ENCODE data around the gene GPT2. TPM values are rescaled to one million over a fixed set of nuclear protein-coding genes. Genes with fewer than 3 reads are reported as not detected.

GPT2 gene
- total RNA-seq, 8 experiments from 2014 or later: 4.8 to 67.0 (median 24.6) TPM

DNA sequence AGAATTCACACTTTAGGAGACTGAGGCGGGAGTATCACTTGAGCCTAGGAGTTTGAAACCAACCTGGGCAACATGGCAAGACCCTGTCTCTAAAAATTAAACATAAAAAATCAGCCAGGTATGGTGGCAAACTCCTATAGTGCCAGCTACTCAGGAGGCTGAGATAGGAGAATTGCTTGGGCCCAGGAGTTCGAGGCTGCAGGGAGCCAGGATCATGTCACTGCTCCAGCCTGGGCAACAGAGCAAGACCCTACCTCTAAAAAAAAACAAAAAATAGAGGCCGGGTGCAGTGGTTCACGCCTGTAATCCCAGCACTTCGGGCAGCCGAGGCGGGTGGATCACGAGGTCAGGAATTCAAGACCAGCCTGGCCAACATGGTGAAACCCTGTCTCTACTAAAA is 8.9 kb upstream of the GPT2 start:
- H3K4me1 ChIP-seq (replicated peaks in 1 of 2): no peaks in the 10 kb centered on the region
- in situ Hi-C loops (cut with MboI; ENCODE audit: low pct_unique_long_range_greater_than_20kb in 2 of 9, low sequenced_read_pairs in 9 of 9, unreplicated experiment in 9 of 9): no loop called here
- ATAC-seq (replicated peaks in 6 of 8): no peak
- no peak overlapping the region for H3K4me3 ChIP-seq
- WGBS, 10 experiments: 65 to 100% (median 83%) methylated on average over 1 to 8 of the region's 8 CpGs; no CpG with 5 or more reads in 4 of the 10 experiments
- H3K27ac ChIP-seq: no peak overlapping the region

DNA sequence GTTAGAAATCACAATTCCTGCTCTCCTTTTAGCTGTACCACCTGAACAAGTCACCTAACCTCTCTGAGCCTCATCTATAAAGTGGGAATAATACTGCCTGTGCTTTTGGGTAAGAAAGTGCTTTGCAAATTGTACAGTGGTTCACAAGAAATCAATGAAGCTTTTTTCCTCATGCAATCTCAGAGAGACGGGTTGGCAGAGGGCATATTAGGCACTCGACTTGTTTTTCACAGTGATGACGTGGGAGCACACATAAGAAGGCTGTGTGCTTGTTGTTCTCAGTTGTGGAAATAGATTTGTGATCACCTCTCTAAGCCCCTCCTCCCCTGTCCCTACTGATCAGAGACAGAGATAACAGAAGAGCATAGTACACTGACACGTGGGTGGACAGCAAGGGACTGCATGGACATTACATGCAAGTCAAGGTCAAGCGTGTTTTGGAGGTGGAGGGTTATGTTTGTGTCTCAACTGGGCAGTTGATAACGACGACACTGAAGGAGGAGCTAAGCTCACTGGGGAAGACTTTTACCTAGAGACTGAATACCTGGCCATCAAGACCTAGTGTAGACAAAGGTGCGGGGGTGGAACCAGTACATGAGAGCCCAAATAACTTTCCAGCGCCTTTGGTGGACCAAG is 1.7 kb upstream of the GPT2 start:
- H3K4me1 ChIP-seq (replicated peaks in 1 of 2): peaks cover 30 to 32% of the 10 kb centered on the region in 2 donors
- in situ Hi-C loops (cut with MboI; ENCODE audit: low pct_unique_long_range_greater_than_20kb in 2 of 9, low sequenced_read_pairs in 9 of 9, unreplicated experiment in 9 of 9): no loop called here
- no peak for ATAC-seq (replicated peaks in 6 of 8)
- H3K4me3 ChIP-seq: no peak overlapping the region
- WGBS, 10 experiments: 38 to 100% (median 82%) methylated on average over 1 to 6 of the region's 9 CpGs
- no peak overlapping the region for H3K27ac ChIP-seq

DNA sequence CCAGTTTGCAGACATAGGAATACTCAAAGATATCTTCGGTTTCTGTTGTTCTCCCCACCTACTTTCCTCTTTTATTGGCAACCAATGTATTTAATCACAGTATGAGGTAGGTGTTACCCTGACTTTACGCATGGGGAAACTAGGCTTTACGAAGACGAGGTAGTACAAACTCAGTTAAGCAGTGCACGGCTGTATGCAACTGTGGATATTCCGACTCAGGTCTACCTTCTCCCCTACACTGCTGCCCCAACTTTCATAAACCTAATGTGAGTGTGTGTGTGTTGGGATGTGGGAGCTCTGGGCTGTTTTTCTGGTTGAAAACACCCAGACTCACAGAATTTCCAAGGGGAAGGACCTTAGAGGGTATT is 1.2 kb upstream of the GPT2 start:
- H3K4me1 ChIP-seq (replicated peaks in 1 of 2): peaks cover 30 to 36% of the 10 kb centered on the region in 2 donors
- 84 to 100% (median 95%) methylated on average over 1 to 5 of the region's 6 CpGs; no CpG with 5 or more reads in 6 of the 10 experiments for WGBS, 10 experiments
- no peak overlapping the region for H3K4me3 ChIP-seq
- in situ Hi-C loops (cut with MboI; ENCODE audit: low pct_unique_long_range_greater_than_20kb in 2 of 9, low sequenced_read_pairs in 9 of 9, unreplicated experiment in 9 of 9): no loop called here
- ATAC-seq (replicated peaks in 6 of 8): no peak
- peak overlapping the region; percentile 89 to 97 for H3K27ac ChIP-seq

DNA sequence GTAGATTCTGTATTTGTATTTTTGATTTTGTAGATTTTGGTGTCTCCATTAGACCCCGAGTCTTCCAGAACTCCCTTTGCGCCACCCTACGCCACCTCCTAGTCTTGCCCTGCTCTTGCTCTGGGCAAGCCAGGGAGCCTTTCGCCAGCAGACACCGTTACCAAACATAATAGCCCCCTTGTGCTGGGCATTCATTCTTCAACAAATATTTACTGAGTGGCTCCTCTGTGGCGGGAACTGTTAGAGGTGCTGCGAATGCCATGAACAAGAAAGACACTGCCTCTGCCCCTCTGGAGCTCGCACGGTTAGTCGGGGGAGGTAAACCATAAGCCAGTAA is 841 bp upstream of the GPT2 start:
- WGBS, 10 experiments: 34 to 67% (median 47%) methylated on average over 2 to 9 of the region's 10 CpGs; no CpG with 5 or more reads in 3 of the 10 experiments
- in situ Hi-C loops (cut with MboI; ENCODE audit: low pct_unique_long_range_greater_than_20kb in 2 of 9, low sequenced_read_pairs in 9 of 9, unreplicated experiment in 9 of 9): no loop called here
- Histone ChIP-seq H3K27ac (peak overlapping the region; percentile 89 to 97), H3K4me1 (replicated peaks in 1 of 2) (peaks cover 30 to 36% of the 10 kb centered on the region in 2 donors), H3K4me3 (peak overlapping the region; percentile 64 to 93 (median 70))
- ATAC-seq (replicated peaks in 6 of 8): peak in 1 of 8 experiments; percentile 0

GRCh38 chr16:46884513-46885293 is 541 bp downstream of the GPT2 start:
- peak in 3 of 8 experiments; percentile 0 to 3 (median 2) for ATAC-seq (replicated peaks in 6 of 8)
- in situ Hi-C loops (cut with MboI; ENCODE audit: low pct_unique_long_range_greater_than_20kb in 2 of 9, low sequenced_read_pairs in 9 of 9, unreplicated experiment in 9 of 9): no loop called here
- H3K4me1 ChIP-seq (replicated peaks in 1 of 2): peaks cover 30 to 41% of the 10 kb centered on the region in 2 donors
- peak overlapping the region; percentile 64 to 93 (median 70) for H3K4me3 ChIP-seq
- 0 to 4% (median 1%) methylated on average over 9 to 30 of the region's 72 CpGs; no CpG with 5 or more reads in 7 of the 10 experiments for WGBS, 10 experiments
- H3K27ac ChIP-seq: peak overlapping the region; percentile 70 to 97

DNA sequence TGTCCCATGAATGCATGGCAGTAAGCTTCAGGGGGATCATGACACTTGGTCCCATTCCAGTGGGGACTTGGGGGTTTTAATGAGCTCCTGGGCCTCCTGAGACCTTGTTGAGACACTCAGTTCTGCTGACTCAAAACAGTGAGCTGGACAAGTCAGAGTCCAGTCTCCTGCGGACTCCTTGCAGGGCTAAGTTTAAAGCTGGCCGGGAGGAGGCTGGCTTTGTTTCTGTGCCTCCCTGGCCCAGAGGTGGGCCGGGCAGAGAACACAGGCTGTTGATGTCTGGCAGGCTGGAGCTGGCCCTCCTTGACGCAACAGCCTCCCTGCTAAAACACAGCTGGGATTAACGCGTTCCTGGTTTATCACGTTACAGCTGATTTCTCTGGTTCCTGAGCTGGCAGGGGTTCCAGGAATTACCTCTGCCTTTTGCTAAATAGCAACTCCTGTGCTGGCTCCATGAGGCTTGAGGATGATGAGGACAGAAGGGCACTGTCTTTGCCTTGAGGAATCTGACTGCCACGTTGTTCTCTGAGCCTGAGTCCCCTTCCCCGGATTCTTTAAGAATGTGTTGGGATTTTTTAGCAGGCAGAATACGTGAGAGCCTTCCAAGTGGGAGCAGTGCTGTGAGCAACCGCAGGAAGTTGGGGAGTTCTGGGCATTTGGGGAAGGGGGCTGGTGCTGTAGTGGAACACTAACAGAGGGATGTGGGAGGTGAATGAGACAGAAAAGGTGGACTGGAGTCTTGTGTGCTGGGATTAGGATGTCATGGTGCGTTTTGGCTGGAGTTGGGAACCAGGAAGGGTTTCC is 2.0 kb downstream of the GPT2 start:
- H3K4me1 ChIP-seq (replicated peaks in 1 of 2): peaks cover 30 to 44% of the 10 kb centered on the region in 2 donors
- 0 to 100% (median 37%) methylated on average over 1 to 8 of the region's 12 CpGs; no CpG with 5 or more reads in 3 of the 10 experiments for WGBS, 10 experiments
- no peak overlapping the region for H3K27ac ChIP-seq
- ATAC-seq (replicated peaks in 6 of 8): no peak
- peak overlapping the region; percentile 64 to 93 (median 70) for H3K4me3 ChIP-seq
- in situ Hi-C loops (cut with MboI; ENCODE audit: low pct_unique_long_range_greater_than_20kb in 2 of 9, low sequenced_read_pairs in 9 of 9, unreplicated experiment in 9 of 9): no loop called here

DNA sequence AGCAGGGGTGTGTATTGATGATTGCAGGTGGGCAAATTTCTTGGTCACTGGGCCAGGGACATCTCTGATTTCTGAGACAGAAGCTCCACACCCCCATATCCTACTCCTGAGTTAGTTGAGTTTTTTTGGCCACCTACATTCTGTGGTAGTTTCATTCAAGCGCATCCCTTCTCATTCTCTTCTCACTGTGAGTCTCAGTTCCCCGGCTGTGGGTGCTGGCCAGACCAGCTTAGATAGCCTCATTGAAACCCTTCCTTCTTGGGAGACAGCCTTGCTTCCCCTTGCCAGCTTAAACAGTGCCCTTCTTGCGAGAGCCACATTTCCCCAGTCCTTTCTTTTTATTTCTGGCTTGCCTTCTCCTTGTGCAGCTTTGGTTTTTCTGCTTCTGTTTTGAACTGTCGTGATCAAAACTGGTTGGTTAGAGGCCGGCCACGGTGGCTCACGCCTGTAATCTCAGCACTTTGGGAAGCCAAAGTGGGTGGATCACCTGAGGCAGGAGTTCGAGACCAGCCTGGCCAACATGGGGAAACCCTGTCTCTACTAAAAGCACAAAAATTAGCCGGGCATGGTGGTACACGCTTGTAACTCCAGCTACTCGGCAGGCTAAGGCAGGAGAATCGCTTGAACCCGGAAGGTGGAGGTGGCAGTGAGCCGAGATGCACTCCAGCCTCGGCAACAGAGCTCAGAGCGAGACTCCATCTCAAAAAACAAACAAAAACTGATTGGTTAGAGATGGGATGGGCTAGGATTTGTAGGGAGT is 2.8 kb downstream of the GPT2 start:
- peak overlapping the region in 3 of 5 donors; percentile 68 to 93 (median 92) for H3K4me3 ChIP-seq
- no peak overlapping the region for H3K27ac ChIP-seq
- in situ Hi-C loops (cut with MboI; ENCODE audit: low pct_unique_long_range_greater_than_20kb in 2 of 9, low sequenced_read_pairs in 9 of 9, unreplicated experiment in 9 of 9): no loop called here
- WGBS, 10 experiments: 70 to 100% (median 97%) methylated on average over 1 to 5 of the region's 16 CpGs
- ATAC-seq (replicated peaks in 6 of 8): no peak
- peaks cover 30 to 44% of the 10 kb centered on the region in 2 donors for H3K4me1 ChIP-seq (replicated peaks in 1 of 2)

DNA sequence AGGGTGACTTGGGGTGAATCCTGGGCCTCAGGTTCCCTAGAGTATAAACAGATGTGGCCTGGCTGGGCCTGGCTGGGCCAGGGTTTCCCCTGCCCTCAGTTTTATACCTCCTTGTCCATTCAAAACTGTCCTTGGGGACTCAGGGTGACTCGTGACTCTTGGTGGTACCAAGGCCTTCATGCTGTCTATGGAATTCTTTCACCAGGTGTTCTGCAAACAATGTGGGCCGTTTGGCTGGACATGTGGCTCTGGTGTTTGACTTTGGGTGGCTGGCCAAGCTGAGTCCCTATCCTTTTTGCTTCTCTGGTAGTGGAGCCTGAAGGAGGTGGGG is 3.3 kb downstream of the GPT2 start:
- Histone ChIP-seq H3K27ac (no peak overlapping the region), H3K4me1 (replicated peaks in 1 of 2) (peaks cover 27 to 44% of the 10 kb centered on the region in 2 donors), H3K4me3 (no peak overlapping the region)
- no peak for ATAC-seq (replicated peaks in 6 of 8)
- in situ Hi-C loops (cut with MboI; ENCODE audit: low pct_unique_long_range_greater_than_20kb in 2 of 9, low sequenced_read_pairs in 9 of 9, unreplicated experiment in 9 of 9): no loop called here
- 20 to 40% methylated on average over 1 of the region's 2 CpGs; no CpG with 5 or more reads in 8 of the 10 experiments for WGBS, 10 experiments

GRCh38 chr16:46889245-46889941 is 5.2 kb downstream of the GPT2 start:
- no peak for ATAC-seq (replicated peaks in 6 of 8)
- in situ Hi-C loops (cut with MboI; ENCODE audit: low pct_unique_long_range_greater_than_20kb in 2 of 9, low sequenced_read_pairs in 9 of 9, unreplicated experiment in 9 of 9): no loop called here
- Histone ChIP-seq H3K4me1 (replicated peaks in 1 of 2) (peaks cover 19 to 41% of the 10 kb centered on the region in 2 donors), H3K4me3 (no peak overlapping the region), H3K27ac (no peak overlapping the region)
- 95 to 100% (median 100%) methylated on average over 1 to 4 of the region's 5 CpGs; no CpG with 5 or more reads in 5 of the 10 experiments for WGBS, 10 experiments

DNA sequence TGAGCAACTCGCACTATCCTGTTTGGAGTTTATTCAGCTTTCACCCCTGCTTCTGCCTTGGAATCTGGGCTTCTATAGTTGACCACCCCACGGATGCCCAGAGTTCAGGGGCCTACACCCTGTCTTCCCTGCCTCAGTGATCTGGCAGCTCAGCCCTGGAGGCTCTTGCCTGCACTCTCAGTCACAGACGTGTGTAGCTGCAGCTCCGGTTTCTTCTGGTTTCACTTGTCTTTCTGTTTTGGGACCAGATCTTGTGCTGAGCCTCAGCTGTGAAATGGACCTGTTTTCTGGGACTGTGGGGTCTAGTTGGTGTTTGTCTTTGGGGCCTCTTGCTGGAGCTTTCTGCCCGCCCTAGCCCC is 5.8 kb downstream of the GPT2 start:
- ATAC-seq (replicated peaks in 6 of 8): no peak
- Histone ChIP-seq H3K27ac (no peak overlapping the region), H3K4me3 (no peak overlapping the region), H3K4me1 (replicated peaks in 1 of 2) (peaks cover 19 to 41% of the 10 kb centered on the region in 2 donors)
- in situ Hi-C loops (cut with MboI; ENCODE audit: low pct_unique_long_range_greater_than_20kb in 2 of 9, low sequenced_read_pairs in 9 of 9, unreplicated experiment in 9 of 9): no loop called here
- 67 to 100% (median 87%) methylated on average over 1 to 4 of the region's 5 CpGs; no CpG with 5 or more reads in 6 of the 10 experiments for WGBS, 10 experiments

- H3K4me1 ChIP-seq (replicated peaks in 1 of 2): peaks cover 7 to 25% of the 10 kb centered on the region in 2 donors
- no peak overlapping the region for H3K4me3 ChIP-seq
- no peak overlapping the region for H3K27ac ChIP-seq
- 57 to 100% (median 92%) methylated on average over 1 of the region's 1 CpG; no CpG with 5 or more reads in 6 of the 10 experiments for WGBS, 10 experiments
- no peak for ATAC-seq (replicated peaks in 6 of 8)
- in situ Hi-C loops (cut with MboI; ENCODE audit: low pct_unique_long_range_greater_than_20kb in 2 of 9, low sequenced_read_pairs in 9 of 9, unreplicated experiment in 9 of 9): no loop called here
Observed at GRCh38 chr16:46891910-46892309, 7.7 kb downstream of the GPT2 start.

DNA sequence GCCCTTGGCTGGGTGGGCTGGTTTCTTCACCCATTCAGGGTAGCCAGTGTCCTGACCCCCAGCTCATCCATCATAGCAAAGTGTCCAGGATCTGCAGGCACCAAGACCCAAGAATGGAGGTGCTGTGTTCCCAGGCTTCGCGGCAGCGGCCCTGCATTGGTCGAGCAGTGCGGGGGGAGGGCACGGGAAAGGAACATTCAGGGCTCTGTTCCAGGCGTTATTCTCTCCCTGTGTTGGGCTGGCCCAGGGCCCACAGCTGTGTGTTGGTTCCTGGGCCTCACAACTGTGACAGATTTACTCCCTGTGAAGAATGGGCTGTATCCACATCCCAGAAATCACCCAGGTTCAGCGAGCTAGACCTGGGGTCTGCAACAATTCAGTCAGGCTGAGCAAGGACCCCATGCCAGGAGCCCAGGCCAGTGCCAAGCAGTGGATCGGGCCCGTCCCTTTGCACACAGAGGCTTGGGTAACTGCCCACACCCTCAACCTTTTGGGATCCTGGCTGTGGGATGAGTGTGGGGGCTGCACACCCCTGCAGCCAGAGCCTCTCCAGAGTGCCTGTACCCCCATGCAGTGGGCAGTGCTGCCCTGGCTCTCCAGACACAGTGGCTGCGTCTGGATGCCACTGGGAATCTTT is 10.0 kb downstream of the GPT2 start:
- ATAC-seq (replicated peaks in 6 of 8): peak in 3 of 8 experiments; percentile 50 to 89 (median 61)

More for the DNA sequence above, 10.0 kb downstream of the GPT2 start:
- in situ Hi-C loops (cut with MboI; ENCODE audit: low pct_unique_long_range_greater_than_20kb in 2 of 9, low sequenced_read_pairs in 9 of 9, unreplicated experiment in 9 of 9): no loop called here
- Histone ChIP-seq H3K4me1 (replicated peaks in 1 of 2) (peaks cover 7 to 17% of the 10 kb centered on the region in 2 donors), H3K4me3 (no peak overlapping the region), H3K27ac (peak overlapping the region in 1 of 2 donors; percentile 30)
- WGBS, 10 experiments: 50 to 80% (median 68%) methylated on average over 3 to 5 of the region's 11 CpGs; no CpG with 5 or more reads in 6 of the 10 experiments
